Omental fat pad (tissue), 4 donors: Measurements from ENCODE around the gene PPIB. TPM values are rescaled to one million over a fixed set of nuclear protein-coding genes. Genes with fewer than 3 reads are reported as not detected.
A peak's percentile ranks its signal among the peaks of the same experiment; 100 is the strongest.

ENCODE experiments used
- ATAC-seq: fragments of 150-250 bp; one replicate; pipeline ENCODE4 v1.9.1; 2016; ENCODE audit warnings: mild to moderate bottlenecking, moderate library complexity; ENCODE audit not compliant: low FRiP score
- DNase-seq: peaks from one replicate; pipeline ENCODE4 v3.0.0-alpha.2; 2019; ENCODE audit warnings: low spot score
- total RNA-seq, 4 donors: library from RNA; depleted of rRNA; stranded (reverse); fragments of >200 nt; gene quantifications; one replicate each; pipeline ENCODE4 v1.1.0, GENCODE V29; 2016
- TF ChIP-seq, protein P1 (sequence below), 3 donors: fragments of 450-650 bp; IDR thresholded peaks; one replicate each; pipeline ENCODE4 v1.5.1; 2016 to 2017; ENCODE audit warnings: antibody characterized with exemption in 3 of 3, mild to moderate bottlenecking in 3 of 3, moderate library complexity in 2 of 3

The PPIB gene
- total RNA-seq, 4 donors from 2014 or later = 244 to 431 (median 373) TPM

DNA sequence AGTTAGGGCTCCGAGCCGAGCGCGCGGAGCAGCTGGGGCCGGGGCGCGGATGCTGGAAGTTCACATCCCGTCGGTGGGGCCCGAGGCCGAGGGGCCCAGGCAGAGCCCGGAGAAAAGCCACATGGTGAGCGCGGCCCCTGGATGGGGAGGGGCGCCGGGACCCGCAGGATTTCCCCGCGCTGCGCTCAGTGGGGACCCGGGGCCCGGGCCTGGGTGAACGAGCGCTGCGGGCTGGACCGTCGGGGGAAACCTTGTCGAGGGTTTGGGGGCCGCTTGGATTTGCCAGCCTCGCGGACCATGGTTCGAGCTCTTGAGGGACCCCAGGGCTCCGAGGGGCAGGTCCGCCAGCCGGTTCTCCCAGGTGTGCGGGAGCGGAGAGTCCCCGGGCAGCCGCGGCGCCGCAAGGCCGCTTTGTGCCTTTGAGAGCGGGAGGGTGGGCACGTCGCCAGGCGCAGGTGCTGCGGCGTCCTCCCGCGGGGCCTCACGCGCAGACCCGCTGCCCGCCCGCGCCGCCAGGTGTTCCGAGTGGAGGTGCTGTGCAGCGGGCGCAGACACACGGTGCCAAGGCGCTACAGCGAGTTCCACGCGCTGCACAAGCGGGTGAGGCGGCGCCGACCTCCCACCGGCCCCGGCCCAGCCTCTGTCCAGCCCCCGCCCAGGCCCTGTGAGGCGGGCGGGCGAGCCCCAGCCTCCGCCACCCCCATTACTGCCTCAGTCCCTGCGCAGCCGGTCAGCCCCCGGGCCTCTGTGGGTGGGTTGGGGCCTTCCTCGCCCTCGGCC is 10.9 kb downstream of the PPIB start, which contains the start of gene SNX22:
Gene SNX22, plus strand, starts transcription at position 5 of the 780 bp plus-strand sequence. Its CDS starts 45 bp downstream, at position 50.
- no peak for DNase-seq
- peak; percentile 26 for ATAC-seq
- TF ChIP-seq, protein P1, sequence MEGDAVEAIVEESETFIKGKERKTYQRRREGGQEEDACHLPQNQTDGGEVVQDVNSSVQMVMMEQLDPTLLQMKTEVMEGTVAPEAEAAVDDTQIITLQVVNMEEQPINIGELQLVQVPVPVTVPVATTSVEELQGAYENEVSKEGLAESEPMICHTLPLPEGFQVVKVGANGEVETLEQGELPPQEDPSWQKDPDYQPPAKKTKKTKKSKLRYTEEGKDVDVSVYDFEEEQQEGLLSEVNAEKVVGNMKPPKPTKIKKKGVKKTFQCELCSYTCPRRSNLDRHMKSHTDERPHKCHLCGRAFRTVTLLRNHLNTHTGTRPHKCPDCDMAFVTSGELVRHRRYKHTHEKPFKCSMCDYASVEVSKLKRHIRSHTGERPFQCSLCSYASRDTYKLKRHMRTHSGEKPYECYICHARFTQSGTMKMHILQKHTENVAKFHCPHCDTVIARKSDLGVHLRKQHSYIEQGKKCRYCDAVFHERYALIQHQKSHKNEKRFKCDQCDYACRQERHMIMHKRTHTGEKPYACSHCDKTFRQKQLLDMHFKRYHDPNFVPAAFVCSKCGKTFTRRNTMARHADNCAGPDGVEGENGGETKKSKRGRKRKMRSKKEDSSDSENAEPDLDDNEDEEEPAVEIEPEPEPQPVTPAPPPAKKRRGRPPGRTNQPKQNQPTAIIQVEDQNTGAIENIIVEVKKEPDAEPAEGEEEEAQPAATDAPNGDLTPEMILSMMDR (IDR thresholded peaks at IDR 0.05) = no peak

DNA sequence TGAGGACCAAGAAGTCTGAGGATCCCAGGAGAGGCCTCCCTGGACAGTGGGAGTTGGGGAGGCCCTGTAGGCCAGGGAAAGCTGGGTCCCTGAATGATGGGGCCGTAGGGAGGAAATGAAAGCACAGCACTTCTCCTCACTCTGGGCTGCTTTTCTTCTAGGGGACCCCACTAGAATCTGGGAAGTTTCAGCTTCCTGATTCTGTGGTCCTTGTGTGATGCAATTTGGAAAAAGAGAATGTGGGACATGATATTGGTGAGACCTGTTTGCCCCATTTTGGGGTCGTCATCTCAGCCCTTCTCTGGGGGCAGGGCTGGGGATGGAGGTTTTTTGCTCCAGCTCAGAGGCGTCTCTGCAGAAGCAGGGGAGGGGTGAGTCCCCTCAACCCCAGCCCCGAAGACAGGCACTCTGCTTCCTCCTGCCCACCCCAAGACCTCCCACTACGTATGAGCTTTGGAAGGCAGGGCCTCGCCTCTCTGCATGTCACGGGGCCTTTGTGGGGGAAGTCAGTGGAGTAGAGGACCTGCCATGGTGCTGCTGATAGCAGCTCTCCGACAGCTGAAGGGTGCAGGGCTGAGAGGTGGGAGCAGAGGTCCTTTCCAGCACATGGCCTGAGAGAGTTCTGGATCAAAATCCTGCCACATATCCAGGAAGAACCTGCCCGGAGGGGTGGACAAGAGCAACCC is 12.8 kb downstream of the PPIB start:
- ATAC-seq (no peak), DNase-seq (no peak)
- TF ChIP-seq, protein P1 (IDR thresholded peaks at IDR 0.05) = no peak

DNA sequence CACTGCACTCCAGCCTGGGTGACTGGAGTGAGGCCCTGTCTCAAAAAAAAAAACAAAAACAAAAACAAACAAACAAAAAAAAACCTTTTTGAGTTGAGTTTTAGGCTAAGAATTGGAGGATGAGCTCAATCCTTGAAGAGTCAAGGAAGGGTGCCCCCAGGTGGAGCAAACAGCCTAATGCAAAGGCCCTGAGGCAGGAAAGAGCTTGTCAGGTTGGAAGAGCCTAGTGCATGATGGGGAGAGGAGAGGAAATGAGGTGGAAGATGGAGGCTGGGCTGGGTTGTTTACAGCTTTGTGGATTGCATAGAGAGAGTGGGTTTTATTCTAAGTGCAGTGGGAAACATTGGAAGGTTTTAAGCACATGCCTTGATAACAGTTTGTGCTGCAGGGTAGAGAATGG is 13.4 kb downstream of the PPIB start:
- TF ChIP-seq, protein P1 (IDR thresholded peaks at IDR 0.05) = no peak

DNA sequence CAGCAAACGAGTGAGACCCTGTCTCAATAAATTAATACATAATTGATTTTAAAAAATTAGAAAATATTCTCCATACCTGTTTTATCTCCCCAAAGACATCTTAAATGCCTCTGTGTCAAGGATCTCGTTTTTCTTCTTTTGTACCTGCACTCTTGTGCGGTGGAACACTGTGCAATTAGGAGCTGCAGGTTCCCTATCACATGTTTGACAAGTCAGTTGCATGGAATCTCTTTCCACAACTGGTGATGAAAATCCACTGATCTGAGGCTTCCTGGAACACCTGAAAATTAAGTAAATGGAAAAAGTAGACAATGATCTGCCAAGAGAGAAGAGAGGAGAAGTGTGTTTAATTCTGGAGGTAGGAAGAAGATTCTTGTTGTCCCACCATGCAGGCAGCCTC is 14.2 kb downstream of the PPIB start:
- ATAC-seq (no peak), DNase-seq (no peak)
- TF ChIP-seq, protein P1 (IDR thresholded peaks at IDR 0.05) = no peak

More for the DNA sequence above, 13.4 kb downstream of the PPIB start:
- DNase-seq (no peak), ATAC-seq (no peak)

DNA sequence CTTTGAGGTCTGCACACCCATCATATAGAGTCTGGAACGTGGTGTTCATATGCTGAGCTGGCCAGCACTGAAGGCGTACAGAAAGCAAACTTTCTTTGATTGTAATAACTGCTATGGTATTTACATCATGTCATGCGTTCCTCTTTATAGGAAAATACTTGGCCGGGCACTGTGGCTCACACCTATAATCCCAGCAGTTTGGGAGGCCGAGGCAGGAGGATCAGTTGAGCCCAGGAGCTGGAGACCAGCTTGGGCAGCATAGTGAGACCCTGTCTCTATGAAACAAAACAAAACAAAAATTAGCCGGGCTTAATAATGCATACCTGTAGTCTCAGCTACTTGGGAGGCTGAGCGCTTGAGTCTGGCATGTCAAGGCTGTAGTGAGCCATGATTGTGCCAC is 14.7 kb downstream of the PPIB start:
- no peak for DNase-seq
- TF ChIP-seq, protein P1 (IDR thresholded peaks at IDR 0.05) = no peak
- ATAC-seq = no peak

DNA sequence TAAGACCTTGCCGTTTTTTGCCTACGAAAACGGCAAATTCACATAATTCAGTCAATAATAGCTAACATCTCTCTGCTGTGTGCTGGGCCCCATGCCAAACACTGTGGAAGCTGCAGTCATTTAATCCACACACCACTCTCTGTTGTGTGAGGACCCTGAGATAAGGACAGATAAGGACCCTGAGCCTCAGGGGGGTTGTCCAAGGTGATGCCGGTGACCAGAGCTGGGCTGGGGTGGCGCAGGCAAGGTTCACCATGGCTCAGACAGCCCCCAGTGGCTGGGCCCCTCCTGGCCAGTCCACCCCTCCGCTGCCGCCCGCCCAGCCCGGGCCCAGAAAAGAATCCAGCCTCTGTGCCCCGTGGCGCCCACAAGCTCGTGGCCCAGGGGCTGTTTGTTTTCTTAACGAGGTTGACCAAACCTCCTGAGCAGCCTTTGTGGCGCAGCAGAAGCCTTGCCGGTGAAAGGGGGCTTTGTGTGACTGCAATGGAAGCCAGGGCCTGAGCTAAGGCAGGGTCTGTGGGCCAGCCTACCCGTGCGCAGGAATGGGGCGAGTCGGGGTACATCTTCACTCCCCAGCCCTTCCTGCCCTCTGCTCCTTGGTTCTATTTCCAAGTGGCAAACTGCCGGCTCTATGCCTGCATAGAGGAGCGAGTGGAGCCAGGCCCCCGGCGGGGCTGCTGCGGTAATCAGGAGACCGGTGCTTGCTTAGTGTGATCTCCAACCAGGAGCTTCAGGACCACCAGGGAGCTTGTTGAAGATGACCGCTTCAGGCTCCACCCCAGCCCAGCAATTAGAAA is 15.7 kb downstream of the PPIB start:
- ATAC-seq (no peak), DNase-seq (no peak)
- TF ChIP-seq, protein P1 (IDR thresholded peaks at IDR 0.05) = no peak
